Retinal pigment epithelial cell (primary cell): Measurements from ENCODE around the gene DLGAP1.

ENCODE experiments used
- DNase-seq: peaks from one replicate; pipeline ENCODE4 v3.0.0-alpha.2; 2010; ENCODE audit warnings: low read depth
- H3K4me3 ChIP-seq: 2 replicates; pipeline ENCODE4 v1.5.1; 2011; ENCODE audit warnings: mild to moderate bottlenecking, low read length, control low read depth, moderate library complexity
- TF ChIP-seq, protein P1 (sequence below): conservative IDR thresholded peaks from 2 replicates; pipeline ENCODE4 v1.5.1; 2011; ENCODE audit warnings: low read depth, low read length, control low read depth, inconsistent platforms

The DLGAP1 gene

DNA sequence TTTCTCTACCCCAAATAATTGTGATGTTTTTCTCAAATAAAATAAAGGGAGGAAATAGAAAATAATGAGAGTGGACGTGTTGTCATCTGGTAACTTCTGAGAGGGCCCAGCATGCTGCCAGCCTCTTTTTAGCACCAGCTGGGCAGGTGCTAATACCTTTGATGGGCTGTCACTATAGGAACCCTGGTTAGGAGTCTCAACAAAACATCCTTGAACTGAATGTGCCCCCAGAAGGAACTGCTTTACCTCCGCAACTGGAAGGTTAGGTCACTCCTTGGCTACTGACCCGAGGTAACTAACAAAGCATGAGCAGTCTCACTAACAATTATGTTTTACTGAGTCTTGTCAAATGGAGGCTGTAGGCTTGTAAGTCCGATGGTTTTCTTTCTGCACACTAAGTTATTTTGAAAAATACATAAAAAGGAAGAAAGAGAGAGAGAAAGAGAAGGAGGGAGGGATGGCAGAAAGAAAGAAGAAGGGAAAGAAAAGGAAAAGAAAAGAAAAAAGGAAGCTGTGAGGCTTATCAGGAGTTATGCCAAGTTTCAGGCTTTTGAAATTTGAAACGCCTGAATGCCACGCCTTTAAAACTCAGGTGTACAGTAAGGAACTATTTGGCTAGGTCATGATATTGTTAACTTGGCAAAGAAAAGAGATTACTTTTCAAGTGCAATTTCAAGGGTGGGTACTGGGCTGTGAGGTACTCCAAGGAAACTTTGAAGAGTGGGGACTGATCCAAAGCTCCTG lies 914.1 kb downstream of the DLGAP1 start:
- DNase-seq: no peak
- TF ChIP-seq, protein P1, sequence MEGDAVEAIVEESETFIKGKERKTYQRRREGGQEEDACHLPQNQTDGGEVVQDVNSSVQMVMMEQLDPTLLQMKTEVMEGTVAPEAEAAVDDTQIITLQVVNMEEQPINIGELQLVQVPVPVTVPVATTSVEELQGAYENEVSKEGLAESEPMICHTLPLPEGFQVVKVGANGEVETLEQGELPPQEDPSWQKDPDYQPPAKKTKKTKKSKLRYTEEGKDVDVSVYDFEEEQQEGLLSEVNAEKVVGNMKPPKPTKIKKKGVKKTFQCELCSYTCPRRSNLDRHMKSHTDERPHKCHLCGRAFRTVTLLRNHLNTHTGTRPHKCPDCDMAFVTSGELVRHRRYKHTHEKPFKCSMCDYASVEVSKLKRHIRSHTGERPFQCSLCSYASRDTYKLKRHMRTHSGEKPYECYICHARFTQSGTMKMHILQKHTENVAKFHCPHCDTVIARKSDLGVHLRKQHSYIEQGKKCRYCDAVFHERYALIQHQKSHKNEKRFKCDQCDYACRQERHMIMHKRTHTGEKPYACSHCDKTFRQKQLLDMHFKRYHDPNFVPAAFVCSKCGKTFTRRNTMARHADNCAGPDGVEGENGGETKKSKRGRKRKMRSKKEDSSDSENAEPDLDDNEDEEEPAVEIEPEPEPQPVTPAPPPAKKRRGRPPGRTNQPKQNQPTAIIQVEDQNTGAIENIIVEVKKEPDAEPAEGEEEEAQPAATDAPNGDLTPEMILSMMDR: no peak
- H3K4me3 ChIP-seq: no peak overlapping the region

DNA sequence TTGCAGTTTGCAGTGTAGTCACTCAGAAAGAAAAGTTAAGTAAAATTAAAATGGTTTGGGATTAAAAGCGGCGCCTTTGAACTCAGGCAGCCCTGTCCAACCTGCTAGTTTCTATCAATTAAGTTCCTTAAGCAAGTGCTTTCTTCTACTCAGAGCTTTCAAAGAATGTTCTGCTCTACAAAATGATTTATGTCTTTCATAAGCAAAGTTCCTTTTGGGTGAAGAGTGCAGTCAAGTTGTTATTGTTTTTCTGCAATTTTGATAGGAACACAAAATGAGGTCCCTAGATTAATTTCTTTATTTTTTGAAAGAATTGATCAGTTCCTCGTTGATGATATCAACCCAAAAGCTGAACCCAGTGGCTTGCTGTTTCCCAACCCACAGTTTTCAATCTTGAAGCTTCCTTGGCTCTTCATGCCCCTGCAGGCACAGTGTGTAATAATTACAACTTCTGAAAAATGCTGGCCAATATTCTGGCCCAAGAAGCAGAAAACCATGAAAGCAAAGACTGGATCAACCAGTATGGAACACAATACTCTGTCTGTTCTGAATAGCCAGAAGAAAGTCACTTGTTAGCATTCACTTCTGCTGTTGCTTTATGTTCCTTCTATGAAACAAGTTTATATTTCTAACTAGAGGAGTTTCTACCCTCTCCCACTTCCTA lies 916.0 kb downstream of the DLGAP1 start:
- no peak for DNase-seq
- TF ChIP-seq, protein P1: no peak
- H3K4me3 ChIP-seq: no peak overlapping the region

DNA sequence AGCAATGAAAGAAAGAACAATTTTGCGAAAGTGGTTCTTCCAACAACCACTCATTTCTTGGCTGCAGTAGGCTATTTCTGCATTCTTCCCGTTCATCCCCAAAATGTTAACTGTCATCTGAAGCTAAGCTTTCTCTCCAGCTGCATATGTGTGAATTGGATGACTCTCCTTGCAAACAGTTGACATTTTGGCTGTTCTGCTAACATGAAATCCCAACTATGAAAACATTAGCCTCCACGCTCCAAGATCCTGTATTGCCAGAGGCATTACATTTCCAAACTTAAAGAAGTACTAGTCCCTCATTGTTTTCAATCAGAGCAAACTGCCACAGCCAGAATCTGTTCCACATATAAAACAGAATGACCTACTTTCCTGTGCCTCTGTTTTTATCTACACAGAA lies 916.7 kb downstream of the DLGAP1 start:
- TF ChIP-seq, protein P1: no peak
- no peak for DNase-seq
- no peak overlapping the region for H3K4me3 ChIP-seq

DNA sequence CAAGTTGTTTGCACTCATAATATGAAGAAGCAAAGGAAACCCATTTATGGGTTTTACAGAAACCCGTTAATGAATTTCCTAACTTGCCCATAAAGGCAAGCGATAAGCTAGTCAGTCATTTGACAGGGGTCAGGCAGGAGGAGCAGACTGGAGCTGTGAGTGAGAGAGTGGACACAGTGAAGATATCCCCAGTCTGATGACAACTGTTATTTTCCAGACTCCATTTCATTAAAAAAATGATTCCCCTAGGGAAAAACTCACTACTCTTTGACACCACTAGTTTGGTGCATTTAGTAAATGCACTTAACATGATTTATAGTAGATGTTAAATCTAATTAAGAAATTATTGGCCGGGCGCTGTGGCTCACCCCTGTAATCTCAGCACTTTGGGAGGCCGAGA lies 924.3 kb downstream of the DLGAP1 start:
- TF ChIP-seq, protein P1: no peak
- no peak for DNase-seq
- no peak overlapping the region for H3K4me3 ChIP-seq

DNA sequence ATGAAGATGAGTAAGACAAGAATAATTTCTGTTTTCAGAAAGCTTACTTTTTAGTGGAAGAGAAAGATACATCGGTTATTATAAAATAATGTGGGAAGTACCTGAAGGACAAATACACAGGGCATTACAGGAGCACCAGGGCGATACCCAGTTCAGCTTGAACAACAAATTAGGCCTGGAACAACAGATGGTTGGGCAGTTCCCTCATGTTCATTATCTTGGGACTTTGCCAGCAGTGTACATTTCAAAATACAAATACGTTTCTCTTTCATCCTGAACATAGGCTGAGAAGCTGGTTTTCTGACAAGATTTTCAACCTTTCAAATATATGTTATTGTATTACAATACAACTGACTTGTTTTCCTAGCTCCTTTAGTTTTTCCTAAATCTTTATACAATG lies 925.5 kb downstream of the DLGAP1 start:
- no peak overlapping the region for H3K4me3 ChIP-seq
- no peak for DNase-seq
- TF ChIP-seq, protein P1: no peak

DNA sequence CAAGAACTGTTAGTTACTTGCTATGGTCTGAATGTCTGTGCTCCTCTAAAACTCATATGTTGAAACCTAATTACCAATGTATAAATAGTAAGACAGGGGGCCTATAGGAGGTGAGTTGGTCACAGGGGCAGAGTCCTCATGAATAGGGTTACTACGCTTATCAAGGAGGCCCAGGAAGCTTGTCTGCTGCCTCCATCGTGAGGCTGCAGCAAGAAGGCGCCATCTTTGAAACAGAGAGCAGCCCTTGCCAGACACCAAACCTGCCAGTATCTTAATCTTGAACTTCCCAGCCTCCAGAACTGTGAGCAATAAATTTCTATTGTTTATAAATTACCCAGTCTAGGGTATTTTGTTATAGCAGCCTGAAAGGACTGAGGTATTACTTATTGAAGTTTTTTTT lies 926.0 kb downstream of the DLGAP1 start:
- H3K4me3 ChIP-seq: no peak overlapping the region
- TF ChIP-seq, protein P1: no peak
- no peak for DNase-seq

DNA sequence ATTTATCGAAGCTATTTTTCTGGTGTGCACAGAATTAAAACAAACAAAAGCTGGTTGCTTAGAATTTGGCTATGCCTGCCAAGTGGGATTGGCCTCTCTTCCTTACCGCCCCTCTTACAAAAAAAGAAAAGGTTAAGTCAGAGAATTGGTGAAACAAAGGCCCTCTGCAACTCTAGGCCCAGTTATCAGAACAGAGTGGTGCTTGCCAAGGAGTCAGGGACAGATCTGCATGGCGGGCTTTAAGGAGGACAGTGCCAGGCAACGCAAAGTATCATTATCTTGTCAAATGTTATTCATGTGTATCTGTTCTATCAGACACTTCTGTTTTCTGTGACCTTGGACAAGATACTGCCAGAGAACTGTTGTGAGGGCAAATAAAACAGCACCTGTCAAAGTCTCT lies 926.9 kb downstream of the DLGAP1 start:
- H3K4me3 ChIP-seq: no peak overlapping the region
- TF ChIP-seq, protein P1: no peak

More for the DNA sequence above, 926.9 kb downstream of the DLGAP1 start:
- DNase-seq: no peak
